ENCODE measurements around the gene ZFPL1.

The ZFPL1 gene

GRCh38 chr11:65060913-65061408, 23.1 kb upstream of the ZFPL1 start:
- DNase-seq: no peak

- no peak for DNase-seq
Measured at GRCh38 chr11:65063532-65063931, 20.5 kb upstream of the ZFPL1 start.

- no peak for DNase-seq
Measured at GRCh38 chr11:65064847-65065240, 19.2 kb upstream of the ZFPL1 start.

- DNase-seq: no peak
Measured at GRCh38 chr11:65065851-65066250, 18.2 kb upstream of the ZFPL1 start.

GRCh38 chr11:65066315-65066714, 17.7 kb upstream of the ZFPL1 start:
- DNase-seq: no peak

- no peak for DNase-seq
Measured at GRCh38 chr11:65066805-65067291, 17.2 kb upstream of the ZFPL1 start.

- no peak for DNase-seq
Measured at GRCh38 chr11:65067446-65067845, 16.6 kb upstream of the ZFPL1 start.

- no peak for DNase-seq
Measured at GRCh38 chr11:65069217-65069616, 14.8 kb upstream of the ZFPL1 start.

GRCh38 chr11:65071907-65072630, 12.0 kb upstream of the ZFPL1 start:
- no peak for DNase-seq

- no peak for DNase-seq
Measured at GRCh38 chr11:65072631-65072966, 11.4 kb upstream of the ZFPL1 start.

- no peak for DNase-seq
Measured at GRCh38 chr11:65077451-65077850, 6.6 kb upstream of the ZFPL1 start.

GRCh38 chr11:65078151-65078550, 5.9 kb upstream of the ZFPL1 start:
- peak; percentile 72 to 75 for DNase-seq

- DNase-seq: no peak
Measured at GRCh38 chr11:65078786-65079342, 5.2 kb upstream of the ZFPL1 start.

GRCh38 chr11:65083134-65083833, 738 bp upstream of the ZFPL1 start:
- DNase-seq: no peak

GRCh38 chr11:65084598-65085375, 765 bp downstream of the ZFPL1 start:
- no peak for DNase-seq

GRCh38 chr11:65085446-65085845, 1.4 kb downstream of the ZFPL1 start:
- DNase-seq: no peak

- no peak for DNase-seq
Measured at GRCh38 chr11:65086809-65087208, 2.8 kb downstream of the ZFPL1 start.

- no peak for DNase-seq
Measured at GRCh38 chr11:65087216-65087615, 3.2 kb downstream of the ZFPL1 start.

- DNase-seq: no peak
Measured at GRCh38 chr11:65087827-65088226, 3.8 kb downstream of the ZFPL1 start.

- DNase-seq: no peak
Measured at GRCh38 chr11:65089621-65090020, 5.6 kb downstream of the ZFPL1 start.

- no peak for DNase-seq
Measured at GRCh38 chr11:65090628-65091027, 6.6 kb downstream of the ZFPL1 start.

GRCh38 chr11:65095427-65095826, 11.4 kb downstream of the ZFPL1 start:
- DNase-seq: no peak

Measured in stimulated activated CD4-positive, alpha-beta T cell treated with anti-CD3 and anti-CD28 coated beads, Interleukin-2, amount 100 ng/mL, for 24 hours (primary cell).